Measurements from ENCODE around the gene AHCY.
"Not testable (repeated sequence)": the region's sequence is repeated elsewhere in the genome, so short reads cannot be mapped to it uniquely, and the experiment has no call there.

Gene AHCY

DNA sequence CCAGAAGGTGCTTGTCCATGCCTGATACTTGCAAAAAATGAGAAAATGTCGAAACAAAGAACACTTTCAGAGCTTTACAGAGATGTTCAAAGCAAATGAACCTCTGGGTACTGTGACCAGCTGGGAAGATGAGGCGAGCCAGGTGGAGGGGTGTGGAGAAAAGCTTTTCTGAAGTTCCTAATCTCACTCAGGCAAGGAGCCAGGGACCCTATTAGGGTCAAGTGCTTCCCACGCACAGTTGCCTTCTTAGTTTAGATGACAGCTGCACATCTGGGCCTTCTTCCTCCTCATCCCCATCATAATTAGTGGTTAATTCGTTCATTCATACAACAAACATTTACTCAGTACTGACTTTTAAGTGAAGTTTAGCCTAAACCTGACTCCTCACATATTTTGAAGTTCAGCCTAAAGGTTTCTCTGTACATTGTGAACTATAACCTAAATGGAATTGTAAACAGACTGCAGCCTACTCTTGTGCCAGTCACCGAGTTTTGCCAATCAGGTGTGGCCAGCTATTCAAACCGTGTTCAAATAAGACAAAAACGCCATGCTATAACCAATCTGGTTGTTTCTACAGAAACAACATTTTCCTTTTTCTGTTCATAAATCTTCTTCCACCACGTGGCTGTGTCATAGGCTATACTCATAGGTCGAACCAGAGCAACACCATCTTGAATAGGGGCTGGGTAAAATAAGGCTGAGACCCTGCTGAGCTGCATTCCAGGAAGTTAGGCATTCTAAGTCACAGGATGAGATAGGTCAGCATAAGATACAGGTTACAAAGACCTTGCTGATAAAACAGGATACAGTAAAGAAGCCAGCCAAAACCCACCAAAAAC is 19.3 kb upstream of the AHCY start:
- no peak for DNase-seq

DNA sequence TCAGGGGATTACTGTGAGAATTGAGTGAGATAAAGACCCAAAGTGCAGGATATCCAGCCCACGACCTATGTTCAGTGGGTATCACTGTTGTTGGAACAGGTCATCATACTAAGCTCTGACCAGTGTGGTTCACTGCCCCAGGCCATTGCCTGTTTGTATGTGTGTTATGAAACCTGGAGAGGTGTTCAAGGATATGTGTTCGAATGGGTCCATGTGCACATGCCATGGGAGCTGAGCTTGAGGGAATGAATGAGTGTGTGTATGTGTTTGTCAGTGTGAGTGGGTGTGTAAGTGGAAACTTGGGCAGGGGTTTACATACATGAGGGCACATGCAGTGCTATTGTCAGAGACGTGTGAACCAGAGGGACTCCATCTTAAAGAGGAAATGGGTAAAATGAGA is 17.7 kb upstream of the AHCY start:
- no peak for DNase-seq

DNA sequence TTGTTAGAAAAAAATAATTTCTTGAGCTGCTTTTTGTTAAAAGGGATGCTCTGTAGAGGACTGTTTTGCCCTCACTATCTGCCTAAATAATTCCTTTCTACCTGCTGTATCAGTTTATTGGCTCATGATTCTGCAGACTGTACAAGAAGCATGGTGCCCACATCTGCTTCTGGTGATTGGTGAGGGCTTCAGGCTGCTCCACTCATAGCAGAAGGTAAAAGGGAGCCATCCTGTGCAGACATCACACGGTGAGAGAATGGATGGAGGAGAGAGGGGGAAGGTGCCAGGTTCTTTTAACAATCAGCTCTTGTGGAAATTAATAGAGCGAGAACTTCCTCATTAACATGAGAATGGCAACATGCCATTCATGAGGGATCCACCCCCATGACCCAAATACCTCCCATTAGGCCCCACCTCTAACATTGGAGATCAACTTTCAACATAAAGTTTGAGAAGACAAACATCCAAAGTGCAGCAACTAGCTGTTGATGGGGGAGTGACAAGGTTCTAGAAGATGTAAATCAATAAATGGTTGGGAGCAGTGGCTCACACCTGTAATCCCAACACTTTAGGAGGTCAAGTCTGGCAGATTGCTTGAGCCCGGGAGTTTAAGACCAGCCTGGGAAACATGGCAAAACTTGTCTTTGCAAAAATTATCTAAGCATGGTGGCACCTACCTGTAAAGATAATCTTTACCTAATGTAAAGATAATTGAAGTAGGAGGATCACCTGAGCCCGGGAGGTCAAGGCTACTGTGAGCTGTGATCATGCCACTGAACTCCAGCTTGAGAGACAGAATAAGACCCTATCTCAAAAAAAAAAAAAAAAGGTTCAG is 15.7 kb upstream of the AHCY start:
- no peak for DNase-seq

DNA sequence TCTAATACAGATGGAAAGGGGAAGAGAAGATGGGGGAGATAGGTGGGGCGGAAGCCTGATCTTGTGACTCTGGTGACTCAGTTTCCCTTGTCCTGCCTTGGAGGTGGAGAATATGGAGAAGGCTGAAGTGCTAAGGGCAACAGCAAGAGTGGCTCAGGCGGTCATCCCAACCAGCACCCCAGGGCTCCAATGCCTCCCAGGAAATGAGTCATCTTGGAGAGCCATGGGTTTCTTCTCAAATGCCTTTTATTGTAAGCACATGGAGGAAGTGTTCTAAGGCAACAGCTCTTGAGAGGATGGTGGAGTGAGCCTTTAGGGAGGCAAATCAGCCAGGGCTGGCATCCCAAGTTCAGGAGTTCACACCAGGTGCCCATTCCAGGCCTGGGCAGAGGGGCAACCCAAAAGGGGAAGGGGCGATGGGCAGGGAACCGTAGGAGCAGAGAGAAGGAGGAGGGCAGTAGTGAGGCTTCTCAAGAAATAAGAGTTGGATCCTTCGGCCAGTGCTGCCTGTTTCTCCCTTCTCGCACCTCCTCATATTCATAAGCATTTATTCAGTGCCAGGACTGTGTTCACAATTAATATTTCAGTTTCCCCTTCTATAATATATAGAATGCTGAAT is 13.2 kb upstream of the AHCY start:
- DNase-seq, result peak; percentile 37 to 61

DNA sequence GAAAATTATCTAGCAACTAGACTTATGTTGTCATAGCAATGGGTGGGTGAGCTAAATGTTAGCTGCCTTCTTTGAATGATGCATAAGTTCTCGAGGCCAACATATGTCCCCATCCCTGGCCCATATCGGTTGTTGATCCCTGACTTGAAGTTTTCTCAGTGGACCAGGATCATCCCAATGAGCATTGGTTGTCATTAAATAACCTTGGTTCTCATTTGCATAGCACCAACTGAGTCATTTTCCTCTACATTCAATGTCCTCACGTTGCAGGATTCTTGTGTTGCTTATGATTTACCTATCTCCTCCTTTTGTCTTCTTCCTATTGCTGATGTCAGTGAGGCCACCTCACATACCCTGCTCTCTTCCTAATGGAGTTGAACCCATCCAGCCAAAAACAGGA is 12.1 kb upstream of the AHCY start:
- DNase-seq, result no peak

DNA sequence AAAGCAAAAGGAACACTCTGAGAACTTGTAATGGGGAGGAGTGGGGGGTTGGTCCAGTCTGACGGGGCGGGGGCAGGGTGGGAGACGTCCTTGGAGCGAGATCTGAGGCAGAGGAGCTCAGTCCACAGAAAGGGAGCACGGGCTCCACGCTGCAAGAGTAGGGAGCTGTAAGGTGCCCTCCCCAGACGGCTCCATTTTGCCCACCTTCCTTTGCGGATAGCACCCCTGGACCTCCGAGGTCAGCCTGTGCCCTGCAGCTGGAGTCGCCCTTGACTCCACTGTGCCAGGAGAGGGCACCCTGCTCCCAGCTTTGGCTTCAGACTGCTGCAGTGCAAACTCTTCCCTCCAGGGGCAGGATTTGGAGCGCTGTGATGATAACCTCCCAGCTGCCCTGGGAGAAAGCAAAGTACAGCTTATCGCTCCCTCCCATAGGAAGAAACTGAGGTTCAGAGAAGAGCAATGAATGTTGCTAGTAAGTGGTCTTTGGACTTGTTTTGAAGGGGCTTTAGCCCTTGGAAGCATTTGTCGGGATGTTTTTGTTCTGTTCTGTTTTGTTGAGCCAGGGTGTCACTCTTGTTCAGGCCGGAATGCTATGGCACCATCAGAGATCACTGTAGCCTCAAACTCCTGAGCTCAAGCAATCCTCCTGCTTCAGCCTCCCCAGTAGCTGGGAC is 9.5 kb upstream of the AHCY start:
- DNase-seq, result peak; percentile 78 to 96

DNA sequence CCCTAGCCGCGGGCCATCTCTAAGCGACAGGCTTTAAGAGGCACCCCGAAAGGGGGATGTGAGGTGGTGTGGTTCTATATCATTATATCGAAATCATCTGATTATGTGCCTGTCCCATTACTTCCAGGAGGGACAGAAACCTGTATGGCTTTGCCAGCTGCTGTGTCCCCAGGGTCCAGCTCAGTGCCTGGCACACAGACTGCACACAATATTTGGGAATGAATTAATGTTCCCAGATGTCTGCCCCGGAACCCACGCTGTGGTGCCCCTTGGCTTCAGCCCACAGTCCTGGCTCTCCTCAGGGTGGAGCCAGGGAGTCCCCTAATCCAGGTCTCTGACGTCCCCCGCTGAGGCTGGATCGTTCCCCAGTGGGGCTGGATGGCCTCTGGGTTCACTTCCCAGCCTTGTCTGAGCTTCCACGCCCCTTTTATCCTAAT is 8.9 kb upstream of the AHCY start:
- DNase-seq, result no peak

DNA sequence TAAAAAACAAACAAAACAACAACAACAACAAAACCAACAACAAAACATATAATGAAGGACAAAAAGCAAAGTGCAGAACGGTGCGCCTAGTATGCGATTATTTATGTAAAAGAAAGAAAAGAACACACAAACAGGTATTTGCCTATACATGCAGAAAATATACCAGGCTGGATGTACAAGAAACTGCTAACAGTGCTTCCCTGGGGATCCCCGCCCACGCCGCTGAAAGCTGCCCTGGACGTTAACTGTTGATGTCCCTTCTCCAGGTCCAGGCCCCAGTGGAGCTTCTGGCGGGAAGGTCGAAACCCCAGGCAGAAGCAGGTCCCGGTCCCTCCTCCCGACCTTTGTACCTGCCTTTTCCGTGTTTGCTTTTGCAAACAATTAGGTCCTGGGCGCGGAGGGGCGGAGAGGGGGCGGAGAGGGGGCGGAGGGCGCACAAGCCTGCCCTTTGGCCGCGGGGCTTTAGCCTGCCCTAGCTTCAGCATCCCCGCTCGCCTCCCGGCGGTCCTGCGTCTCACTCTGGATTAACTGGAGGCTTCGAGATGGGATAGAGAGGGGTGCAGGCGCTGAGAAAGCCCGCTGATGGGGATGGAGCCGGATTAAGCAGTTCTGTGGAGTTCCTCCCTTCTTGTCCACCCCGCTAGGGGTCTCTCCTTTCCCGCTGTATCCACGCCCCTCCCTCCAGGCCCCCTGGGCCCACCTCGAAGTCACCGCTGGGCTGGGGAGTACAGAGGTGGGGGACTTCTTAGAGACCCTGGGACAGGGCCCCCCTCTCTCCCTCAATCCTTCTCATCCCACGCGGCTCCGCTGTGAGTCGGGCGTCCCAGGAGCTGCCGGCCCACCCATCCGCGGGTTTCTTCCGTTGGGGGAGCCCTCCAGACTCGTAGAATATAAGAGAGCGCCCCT is 8.2 kb upstream of the AHCY start:
- DNase-seq, result no peak

DNA sequence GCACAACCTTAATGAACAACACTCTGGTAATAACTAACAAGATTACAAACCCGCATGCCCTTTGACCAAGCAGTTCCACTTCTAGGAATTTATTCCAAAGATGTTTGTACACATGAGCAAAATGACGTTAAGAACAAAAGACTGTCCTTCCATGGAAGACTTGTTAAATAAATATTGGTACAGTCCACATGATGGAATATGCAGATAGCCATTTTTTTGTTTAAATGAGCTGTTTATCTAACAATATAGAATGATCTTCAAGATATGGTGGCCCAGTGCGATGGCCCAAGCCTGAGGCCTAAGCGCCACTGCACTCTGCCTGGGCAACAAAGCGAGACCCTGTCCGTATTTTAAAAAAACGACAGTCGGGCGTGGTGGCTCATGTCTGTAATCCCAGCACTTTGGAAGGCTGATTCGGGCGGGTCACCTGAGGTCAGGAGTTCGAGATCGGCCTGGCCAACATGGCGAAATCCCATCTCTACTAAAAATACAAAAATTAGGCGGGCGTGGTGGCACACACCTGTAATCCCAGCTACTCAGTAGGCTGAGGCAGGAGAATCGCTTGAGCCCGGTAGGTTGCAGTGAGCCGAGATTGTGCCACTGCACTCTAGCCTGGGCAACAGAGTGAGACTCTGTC is 7.4 kb upstream of the AHCY start:
- DNase-seq, result no peak

DNA sequence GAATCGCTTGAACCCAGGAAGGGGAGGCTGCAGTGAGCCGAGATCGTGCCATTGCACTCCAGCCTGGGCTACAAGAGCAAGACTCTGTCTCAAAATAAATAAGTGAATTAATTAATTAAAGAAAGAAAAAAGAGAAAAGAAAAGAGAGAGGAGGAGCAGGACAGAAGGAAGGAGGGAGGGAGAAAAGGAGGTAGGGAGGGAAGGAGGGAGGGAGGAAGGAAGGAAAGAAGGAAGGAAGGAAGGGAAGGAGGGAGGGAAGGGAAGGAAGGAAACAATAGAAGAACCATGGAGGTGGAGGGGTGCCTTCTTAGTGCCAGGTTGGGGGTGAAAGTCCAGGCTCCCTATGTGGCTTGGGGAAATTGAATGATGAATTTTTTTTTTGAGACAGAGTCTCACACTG is 6.5 kb upstream of the AHCY start:
- no peak for DNase-seq

DNA sequence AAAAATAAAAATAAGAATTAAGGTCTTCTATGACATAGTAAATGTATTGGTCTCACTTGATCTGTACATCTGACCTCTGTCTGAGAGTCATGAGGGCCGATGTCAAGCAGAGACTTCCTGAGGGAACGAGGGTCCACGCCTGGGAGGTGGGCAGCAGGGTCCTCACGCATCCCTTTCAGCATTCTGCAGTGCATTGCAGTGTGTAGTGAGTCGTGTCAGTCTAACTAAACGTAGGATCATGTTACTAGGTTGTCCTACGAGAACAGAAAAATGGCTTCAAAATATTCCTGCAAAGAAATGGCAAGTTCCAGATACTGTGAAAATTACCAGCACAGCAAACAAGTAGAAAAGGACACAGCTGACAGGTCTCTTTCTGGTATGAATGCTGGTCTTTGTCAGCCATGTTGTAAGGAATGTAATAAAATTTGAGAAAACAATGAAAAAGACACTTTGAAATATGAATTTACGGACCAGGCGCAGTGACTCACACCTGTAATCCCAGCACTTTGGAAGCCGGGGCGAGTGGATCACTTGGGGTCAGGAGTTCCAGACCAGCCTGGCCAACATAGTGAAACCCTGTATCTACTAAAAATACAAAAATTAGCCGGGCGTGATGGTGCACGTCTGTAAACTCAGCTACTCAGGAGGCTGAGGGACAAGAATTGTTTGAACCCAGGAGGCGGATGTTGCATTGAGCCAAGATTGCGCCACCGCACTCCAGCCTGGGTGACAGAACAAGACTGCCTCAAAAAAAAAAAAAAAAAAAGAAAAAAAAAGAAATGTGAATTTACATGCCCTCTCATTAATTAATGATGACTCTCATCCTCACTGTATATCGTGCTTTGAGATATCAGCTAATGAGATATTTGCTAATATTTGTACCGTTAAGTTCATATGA is 2.4 kb upstream of the AHCY start:
- DNase-seq, result peak in 1 of 2 donors; percentile 26

DNA sequence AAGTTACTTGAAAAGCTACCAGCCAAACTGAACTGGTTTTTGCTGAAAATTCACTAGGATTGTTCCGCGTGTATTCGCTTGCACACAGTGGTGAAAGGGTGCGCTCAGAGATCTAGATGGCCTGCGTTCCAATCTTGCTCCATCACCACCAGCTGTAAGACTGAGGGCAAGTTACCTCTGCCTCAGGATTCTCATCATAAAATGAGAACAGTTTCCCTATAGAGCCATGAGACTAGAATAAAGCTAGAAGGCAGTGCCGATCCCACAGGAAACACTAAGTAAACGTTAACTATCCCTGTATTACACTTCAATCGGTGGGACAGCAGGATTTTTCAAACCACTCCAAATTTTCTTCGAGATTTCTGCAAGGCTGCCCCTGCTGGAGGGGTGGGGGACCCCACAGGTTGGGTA is 838 bp downstream of the AHCY start:
- no peak for DNase-seq

DNA sequence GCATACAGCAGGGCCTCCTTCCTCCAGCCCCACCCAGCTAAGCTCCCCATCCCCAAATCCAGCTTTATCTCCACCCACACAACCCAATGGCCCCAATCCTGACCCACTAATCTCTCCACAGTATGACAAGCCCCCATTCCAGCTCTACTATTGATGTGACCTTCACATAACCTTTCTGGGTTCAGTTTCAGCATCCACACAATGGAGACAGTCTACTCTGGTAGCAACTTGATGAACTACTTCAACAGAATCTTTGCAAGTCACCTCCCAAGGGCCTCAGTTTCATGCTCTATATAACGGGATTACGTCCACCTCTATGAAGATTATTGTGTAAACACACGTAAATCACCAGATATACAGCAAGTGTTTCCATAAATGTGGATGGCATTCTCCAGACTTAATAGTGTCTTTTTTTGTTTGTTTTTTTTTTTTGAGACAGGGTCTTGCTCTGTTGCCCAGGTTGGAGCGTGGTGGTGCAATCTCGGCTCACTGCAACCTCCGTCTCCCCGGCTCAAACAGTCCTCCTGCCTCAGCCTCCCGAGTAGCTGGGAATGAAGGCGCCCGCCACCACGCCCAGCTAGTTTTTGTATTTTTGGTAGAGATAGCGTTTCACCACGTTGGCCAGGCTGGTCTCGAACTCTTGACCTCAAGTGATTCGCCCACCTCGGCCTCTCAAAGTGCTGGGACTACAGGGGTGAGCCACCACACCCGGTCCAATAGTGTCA is 1.4 kb downstream of the AHCY start:
- DNase-seq, result no peak

DNA sequence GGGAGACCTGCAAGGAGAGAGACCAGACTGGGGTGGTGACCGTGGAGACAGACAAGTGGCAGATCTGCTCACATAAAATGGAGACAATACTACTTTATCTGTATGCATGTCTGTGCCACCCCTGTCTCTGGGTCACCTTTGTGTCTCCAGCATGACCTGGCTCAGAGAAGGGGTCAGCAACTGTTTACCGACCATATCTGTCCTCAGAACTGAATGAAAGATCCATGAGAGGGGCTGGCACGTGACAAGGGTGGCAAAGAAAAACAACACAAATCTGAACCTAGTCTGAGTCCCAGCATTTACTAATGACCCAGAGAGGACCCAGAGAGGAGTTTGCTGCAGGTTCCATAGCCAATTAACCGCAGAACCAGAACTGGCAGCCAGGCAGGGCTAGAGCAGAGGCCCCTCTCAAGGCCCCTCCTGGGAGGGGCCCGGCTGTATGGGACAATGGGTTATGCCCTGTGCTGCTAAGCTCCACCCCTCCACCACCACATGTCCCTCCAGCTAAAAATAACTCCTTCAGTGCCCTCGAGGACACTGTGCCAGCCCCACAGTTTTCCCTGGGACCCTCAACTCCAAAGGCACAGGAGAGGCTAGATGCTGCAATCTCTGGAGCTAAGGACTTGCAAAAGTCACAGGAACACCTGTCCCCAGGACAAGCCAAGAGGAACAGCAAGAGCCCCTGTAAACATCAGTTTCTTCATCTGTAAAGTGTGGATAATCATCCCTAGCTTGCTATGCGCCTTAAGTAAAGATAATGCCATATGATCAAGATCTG is 2.2 kb downstream of the AHCY start:
- no peak for DNase-seq

DNA sequence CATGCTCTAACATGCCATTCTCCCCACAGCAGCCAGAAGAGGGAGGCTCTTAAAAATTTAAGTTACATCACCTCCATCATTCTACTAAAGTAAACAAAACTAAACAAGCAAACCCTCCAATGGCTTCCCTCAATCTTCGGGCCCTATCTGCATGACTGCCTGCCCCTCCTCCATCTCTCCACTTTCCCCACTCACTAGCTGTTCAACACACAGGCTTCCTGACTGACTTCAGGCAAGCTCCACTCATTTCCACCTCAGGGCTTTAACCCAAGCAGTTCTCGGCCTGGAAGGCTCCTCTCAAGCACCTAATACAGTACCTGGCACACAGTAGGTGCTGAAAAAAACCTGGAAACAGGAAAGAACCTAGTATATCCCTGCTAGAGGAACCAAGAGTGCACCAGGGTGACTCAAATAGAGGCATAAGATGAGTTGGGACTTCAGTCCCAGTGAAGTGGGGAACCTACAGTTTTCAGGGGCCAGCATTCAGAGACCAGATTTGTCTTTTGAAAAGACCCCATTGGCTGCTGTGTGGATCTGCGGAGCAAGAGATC is 2.8 kb downstream of the AHCY start:
- no peak for DNase-seq

DNA sequence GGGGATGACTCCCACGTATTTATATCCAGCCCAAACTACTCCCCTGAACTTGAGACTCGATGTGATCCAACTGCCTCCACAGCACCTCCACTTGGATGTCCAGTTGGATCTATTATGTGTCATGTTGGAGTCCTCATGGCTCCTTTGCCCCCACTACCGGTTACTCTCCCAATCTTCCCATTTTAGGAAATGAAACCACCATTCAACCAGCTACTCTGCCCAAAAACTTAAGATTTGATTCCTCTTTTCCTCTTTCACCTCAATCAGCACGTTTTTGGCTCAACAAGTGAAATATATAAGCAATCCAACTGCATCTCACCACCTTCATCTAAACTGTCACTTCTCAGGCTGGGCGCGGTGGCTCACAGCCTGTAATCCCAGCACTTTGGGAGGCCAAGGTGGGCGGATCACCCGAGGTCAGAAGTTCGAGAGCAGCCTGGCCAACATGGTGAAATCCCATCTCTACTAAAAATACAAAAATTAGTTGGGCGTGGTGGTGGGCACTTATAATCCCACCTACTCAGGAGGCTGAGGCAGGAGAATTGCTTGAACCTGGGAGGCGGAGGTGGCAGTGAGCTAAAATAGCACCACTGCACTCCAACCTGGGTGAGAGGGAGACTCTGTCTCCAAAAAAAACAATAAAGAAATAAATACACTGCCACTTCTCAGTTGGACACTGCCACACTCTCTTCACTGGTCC is 3.4 kb downstream of the AHCY start:
- DNase-seq, result peak; percentile 28 to 35

DNA sequence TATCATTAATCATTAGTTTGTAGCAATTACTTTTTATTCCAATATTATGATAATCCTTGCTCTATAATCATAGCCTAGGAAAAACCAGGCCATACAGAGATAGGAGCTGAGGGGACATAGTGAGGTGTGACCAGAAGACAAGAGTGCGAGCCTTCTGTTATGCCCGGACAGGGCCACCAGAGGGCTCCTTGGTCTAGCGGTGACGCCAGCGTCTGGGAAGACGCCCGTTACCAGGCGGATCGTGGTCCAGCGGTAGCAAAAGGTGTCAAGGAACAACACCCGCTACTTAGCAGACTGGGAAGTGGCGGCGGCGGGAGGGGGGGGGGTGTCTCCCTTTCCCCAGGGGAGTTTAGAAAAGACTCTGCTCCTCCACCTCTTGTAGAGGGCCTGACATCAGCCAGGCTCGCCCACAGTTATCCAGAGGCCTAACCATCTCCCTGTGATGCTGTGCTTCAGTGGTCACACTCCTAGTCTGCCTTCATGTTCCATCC is 4.8 kb downstream of the AHCY start:
- not testable (repeated sequence) for DNase-seq

DNA sequence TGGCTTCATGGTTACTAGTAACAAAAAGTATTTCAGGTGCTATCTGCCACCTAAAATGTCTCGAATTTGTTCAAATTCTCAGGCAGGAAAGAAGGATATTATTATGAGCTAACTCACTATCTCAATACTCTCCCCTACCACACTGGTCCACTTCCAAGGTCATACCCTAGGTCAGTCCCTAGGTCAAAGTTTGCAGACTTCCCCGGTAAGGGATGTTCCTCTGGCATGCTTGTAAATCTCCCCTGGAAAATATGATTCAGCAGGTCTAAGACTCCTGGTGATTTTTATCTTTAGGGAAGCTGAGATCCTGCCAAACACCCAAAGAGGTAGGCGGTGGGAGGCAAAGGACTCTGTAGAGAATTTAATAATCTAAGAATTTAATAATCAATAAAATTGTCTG is 6.7 kb downstream of the AHCY start:
- no peak for DNase-seq
